HG02870 (cell line): ENCODE data around the gene KRT15.

Source experiments
- ATAC-seq: cut with Tn5 transposase; IDR thresholded peaks from one replicate; pipeline ENCODE4 v1.9.1; 2021; ENCODE audit warnings: mild to moderate bottlenecking, moderate library complexity; ENCODE audit not compliant: unreplicated experiment

KRT15 gene

DNA sequence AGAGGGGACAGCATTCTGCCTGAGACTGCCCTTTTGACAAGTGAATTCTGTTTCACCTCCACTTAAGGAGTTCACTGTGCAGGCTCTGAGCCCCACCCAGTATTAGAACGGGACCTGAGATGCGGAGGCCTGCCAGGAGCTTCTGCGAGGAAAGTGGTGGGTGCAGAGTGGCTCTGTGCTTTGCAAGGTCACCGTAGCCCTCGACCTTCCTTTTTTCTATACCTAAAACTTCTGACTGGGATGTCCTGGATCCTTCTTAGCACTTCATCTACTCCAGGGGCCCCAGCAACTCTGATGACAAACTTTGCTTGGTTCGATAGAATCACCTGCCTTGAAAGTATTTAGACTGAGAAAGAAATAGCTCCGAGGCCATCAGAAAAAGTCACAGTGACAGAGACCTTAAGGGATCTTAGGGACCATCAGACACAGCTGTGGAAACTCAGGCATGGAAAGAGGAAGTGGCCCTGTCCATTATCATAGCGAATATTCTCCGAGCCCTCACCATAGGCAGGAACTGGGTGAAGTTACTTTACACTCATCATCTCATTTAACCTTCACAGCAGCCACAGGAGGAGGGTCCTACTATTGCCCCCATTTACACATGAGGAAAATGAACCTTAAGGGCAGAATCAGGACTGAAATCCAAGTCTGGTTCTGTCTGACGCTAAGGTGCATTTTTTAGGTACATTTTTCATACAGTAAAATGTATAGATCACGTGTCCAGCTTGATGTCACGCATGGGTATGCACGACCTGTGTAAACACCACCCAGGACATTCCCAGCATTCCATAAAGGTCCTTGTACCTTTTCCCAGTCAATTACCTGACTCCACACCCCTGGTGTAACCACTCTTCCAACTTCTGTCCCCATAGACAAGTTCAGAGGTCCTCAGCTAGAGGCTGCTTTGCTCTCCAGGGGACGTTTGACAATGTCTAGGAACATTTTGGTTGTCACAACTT, 12.6 kb downstream of the KRT15 start:
- ATAC-seq: no peak

DNA sequence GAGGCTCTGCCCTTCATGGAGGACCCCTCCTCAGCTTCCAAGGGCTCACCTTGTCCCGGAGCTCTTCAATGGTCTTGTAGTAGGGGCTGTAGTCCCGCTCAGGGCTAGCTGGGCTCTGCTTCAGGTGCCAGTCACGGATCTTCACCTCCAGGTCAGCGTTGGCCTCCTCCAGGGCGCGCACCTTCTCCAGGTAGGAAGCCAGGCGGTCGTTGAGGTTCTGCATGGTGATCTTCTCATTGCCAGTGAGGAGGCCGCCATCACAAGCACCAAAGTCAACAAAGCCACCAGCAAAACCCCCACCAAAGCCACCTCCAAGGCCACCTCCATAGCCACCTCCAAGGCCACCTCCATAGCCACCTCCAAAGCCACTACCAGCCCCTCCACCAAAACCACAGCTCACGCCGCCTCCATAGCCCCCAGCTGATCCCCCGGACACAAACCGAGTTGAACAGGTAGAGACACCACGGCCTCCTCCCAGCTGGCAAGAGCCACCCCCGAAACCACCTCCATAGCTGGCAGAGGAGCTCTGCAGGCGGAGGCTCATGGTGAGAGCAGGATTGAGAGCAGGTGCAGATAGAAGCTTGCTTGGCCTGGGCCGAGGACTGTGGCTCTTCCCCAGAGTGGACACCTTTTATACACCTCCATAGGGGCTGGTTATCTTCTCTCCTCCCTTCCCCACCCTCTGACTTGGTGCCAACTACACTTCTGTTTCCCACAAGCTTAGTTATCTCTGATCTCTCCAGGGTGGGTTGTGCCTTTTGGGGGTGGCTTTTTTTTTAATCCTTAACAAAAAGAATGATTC, 13.5 kb downstream of the KRT15 start, which contains the start of gene KRT13:
Gene KRT13, minus strand, starts transcription at position 606 of the 802 bp plus-strand sequence. Its CDS starts 62 bp downstream, at position 544.
- no peak for ATAC-seq

- no peak for ATAC-seq
Observed at GRCh38 chr17:41504246-41504977, 14.3 kb downstream of the KRT15 start.

GRCh38 chr17:41503202-41503601, 15.5 kb downstream of the KRT15 start:
- no peak for ATAC-seq

- no peak for ATAC-seq
Observed at GRCh38 chr17:41500131-41500911, 18.4 kb downstream of the KRT15 start.

DNA sequence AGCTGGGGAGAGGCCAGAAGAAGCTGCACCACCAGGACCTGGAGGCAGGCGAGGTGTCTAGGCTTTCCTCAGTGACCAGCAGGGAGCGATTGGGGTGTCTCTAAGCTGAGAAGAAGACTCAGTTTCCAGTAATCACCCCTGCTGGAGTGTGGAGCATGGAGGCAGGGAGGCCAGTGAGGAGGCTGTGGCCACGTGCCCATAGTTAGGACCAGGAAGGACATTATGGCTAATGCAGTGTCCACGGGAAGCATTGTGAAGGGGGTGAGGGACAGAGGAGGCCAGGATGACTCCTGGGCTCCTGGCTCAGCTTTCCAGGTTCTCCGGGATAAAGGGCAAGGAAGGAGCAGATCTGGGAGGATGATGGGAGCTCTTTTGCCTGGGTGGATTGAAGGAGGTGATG, 19.0 kb downstream of the KRT15 start:
- ATAC-seq: no peak

- no peak for ATAC-seq
Observed at GRCh38 chr17:41498276-41498675, 20.4 kb downstream of the KRT15 start.

- no peak for ATAC-seq
Observed at GRCh38 chr17:41496803-41497484, 21.7 kb downstream of the KRT15 start.

- no peak for ATAC-seq
Observed at GRCh38 chr17:41494524-41494923, 24.2 kb downstream of the KRT15 start.

GRCh38 chr17:41492771-41493170, 25.9 kb downstream of the KRT15 start:
- ATAC-seq: no peak

- no peak for ATAC-seq
Observed at GRCh38 chr17:41492351-41492750, 26.3 kb downstream of the KRT15 start.

DNA sequence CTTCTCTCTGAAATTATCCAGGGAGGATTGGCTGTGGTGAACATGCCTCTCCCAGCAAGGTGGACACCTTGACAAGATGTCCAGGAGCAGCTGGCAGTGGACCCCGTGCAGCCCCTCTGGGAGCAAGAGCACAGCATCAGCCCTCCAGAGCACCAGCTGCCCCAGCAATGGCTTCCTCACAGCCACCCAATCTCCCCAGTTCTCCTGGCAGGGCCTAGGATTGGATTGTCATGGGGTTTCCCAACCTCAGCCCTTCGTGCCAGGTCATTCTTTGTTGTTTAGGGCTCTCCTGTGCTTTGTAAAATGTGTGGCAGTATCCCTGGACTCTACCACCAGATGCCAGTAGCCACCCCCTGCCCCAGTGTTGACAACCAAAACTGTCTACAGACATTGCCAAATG, 27.2 kb downstream of the KRT15 start:
- ATAC-seq: no peak

GRCh38 chr17:41490000-41490990, 28.4 kb downstream of the KRT15 start:
- no peak for ATAC-seq

- ATAC-seq: no peak
Observed at GRCh38 chr17:41489531-41489930, 29.2 kb downstream of the KRT15 start, which contains the start of gene KRT36. TSS of gene KRT36 (minus strand) at chr17:41489910. CDS start at chr17:41489864, 46 bp downstream.

- no peak for ATAC-seq
Observed at GRCh38 chr17:41486809-41487530, 31.7 kb downstream of the KRT15 start.

DNA sequence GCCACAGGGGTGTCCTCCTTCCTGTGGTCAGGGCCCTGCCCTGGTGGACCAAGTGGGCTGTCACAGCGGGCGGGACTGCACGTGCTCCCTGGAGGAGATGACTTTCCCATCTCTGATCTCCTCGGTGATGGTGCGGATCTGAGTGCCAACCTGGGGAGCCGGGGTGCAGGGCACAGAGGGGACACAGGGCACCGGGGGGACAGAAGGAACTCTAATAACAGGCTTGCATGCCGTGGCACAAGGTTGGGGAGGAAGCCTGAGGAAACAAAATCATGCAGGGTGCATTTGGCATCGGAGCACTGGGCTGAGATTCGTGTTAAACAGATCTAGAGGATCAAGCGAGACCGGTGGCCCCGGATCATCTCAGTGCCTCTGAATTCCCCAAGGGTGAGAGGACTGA, 32.4 kb downstream of the KRT15 start:
- ATAC-seq: no peak
